ENCODE results near the gene FUT3. TPM values are rescaled to one million over a fixed set of nuclear protein-coding genes. Genes with fewer than 3 reads are reported as not detected.

Gene FUT3
- polyA plus RNA-seq, 3 donors = not detected

DNA sequence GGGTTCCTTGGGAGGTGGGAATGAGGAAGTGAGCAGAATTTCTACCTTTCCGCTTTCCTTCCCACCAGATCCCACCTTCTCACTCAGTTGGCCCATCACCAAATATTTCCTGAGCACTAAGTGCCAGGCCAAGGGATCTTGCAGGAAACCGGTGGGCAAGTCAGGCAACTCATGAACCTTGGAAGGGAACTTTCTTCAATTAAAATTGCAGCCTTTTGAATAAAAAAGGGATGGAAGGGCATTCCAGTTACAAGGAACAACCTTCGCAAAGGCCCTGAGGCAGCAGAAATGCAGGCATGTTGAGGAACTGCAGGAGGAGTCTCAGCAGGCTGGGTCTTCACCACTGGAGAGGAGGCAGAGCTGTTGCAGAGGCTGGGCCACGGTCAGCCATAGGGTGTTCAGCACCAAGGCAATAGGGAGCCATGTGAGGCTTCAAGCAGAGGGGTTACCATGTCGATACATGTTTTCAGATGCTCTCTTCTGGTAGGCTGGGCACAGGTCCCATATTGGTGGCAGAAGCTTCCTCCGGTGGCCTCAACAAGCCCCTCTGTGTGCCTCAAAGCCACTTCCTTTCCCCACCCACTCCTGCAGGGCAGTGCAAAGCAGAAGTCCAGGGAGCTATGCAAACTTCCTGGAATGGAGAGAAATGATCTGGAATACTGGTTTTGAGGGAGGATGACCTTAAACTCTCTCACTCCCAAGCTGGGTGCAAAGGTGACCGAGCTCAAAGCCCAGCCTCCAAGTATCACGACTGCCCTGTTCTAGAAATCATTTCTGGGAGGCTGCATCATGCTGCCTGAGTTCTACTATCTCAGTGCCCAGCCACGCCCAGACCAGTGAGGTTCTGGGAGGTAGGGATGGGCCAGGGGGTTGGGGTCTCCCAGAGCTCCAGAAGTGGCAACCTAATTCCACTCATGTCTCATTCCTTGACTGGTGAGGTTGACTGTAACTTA, 11.9 kb downstream of the FUT3 start, which contains the start of gene FUT6:
TSS of gene FUT6 (minus strand) at position 638 of the 953 bp plus-strand sequence. CDS start 7,135 bp downstream, outside the sequence.
- Mint-ChIP-seq H3K27me3 (ENCODE audit: low read depth in 3 of 3) (peaks cover 2 to 10% (median 10%) of the 10 kb centered on the region in 3 donors), H3K4me3 (peak within 1 kb of the TSS in 1 of 2 donors; percentile 26), H3K9me3 (no peaks in the 10 kb centered on the region), H3K4me1 (peaks cover 16% of the 10 kb centered on the region), H3K27ac (peak within 1 kb of the TSS in 2 of 7 donors; percentile 38 to 80), H3K36me3 (no peaks in the 10 kb centered on the region)
- intact Hi-C loops (cut with micrococcal nuclease) = no loop called here
- H3K36me3 ChIP-seq (replicated peaks in 1 of 2; ENCODE audit: control insufficient read depth in 1 of 2, insufficient read depth in 2 of 2, low read length in 2 of 2) = no peaks in the 10 kb centered on the region
- H2AFZ ChIP-seq (ENCODE audit: insufficient read depth, low read depth, low read length, poor library complexity, severe bottlenecking) = peak within 1 kb of the TSS; percentile 46
- TF ChIP-seq, protein P1, sequence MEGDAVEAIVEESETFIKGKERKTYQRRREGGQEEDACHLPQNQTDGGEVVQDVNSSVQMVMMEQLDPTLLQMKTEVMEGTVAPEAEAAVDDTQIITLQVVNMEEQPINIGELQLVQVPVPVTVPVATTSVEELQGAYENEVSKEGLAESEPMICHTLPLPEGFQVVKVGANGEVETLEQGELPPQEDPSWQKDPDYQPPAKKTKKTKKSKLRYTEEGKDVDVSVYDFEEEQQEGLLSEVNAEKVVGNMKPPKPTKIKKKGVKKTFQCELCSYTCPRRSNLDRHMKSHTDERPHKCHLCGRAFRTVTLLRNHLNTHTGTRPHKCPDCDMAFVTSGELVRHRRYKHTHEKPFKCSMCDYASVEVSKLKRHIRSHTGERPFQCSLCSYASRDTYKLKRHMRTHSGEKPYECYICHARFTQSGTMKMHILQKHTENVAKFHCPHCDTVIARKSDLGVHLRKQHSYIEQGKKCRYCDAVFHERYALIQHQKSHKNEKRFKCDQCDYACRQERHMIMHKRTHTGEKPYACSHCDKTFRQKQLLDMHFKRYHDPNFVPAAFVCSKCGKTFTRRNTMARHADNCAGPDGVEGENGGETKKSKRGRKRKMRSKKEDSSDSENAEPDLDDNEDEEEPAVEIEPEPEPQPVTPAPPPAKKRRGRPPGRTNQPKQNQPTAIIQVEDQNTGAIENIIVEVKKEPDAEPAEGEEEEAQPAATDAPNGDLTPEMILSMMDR (IDR thresholded peaks at IDR 0.05) = no peak
- H3K9me3 ChIP-seq (replicated peaks in 1 of 2; ENCODE audit: control insufficient read depth in 1 of 2, insufficient read depth in 1 of 2, low read length in 2 of 2) = no peaks in the 10 kb centered on the region
- H3K27ac ChIP-seq (ENCODE audit: low read depth in 1 of 2, low read length in 2 of 2) = no peak within 1 kb of the TSS
- no peak within 1 kb of the TSS for H3K4me2 ChIP-seq (replicated peaks; ENCODE audit: extremely low read depth, low read length, poor library complexity, severe bottlenecking)
- no peaks in the 10 kb centered on the region for H3K79me2 ChIP-seq (ENCODE audit: insufficient read depth, low read length)
- no peak within 1 kb of the TSS for H3K4me3 ChIP-seq (replicated peaks in 1 of 3; ENCODE audit: low read depth in 2 of 3, low read length in 3 of 3)
- H4K20me1 ChIP-seq (ENCODE audit: insufficient read depth, low read length) = no peaks in the 10 kb centered on the region
- peaks cover 7 to 10% of the 10 kb centered on the region in 2 donors for H3K4me1 ChIP-seq (ENCODE audit: control insufficient read depth in 1 of 2, insufficient read depth in 2 of 2, low read length in 2 of 2)
- DNase-seq = no peak
- WGBS (ENCODE audit: insufficient coverage) = 71% methylated on average over 4 of the region's 9 CpGs
- no peak within 1 kb of the TSS for H3K9ac ChIP-seq (ENCODE audit: insufficient read depth, low read length, poor library complexity, severe bottlenecking)
- peaks cover 0 to 6% of the 10 kb centered on the region in 2 donors for H3K27me3 ChIP-seq (ENCODE audit: control insufficient read depth in 2 of 2, insufficient read depth in 2 of 2, low read length in 2 of 2)

DNA sequence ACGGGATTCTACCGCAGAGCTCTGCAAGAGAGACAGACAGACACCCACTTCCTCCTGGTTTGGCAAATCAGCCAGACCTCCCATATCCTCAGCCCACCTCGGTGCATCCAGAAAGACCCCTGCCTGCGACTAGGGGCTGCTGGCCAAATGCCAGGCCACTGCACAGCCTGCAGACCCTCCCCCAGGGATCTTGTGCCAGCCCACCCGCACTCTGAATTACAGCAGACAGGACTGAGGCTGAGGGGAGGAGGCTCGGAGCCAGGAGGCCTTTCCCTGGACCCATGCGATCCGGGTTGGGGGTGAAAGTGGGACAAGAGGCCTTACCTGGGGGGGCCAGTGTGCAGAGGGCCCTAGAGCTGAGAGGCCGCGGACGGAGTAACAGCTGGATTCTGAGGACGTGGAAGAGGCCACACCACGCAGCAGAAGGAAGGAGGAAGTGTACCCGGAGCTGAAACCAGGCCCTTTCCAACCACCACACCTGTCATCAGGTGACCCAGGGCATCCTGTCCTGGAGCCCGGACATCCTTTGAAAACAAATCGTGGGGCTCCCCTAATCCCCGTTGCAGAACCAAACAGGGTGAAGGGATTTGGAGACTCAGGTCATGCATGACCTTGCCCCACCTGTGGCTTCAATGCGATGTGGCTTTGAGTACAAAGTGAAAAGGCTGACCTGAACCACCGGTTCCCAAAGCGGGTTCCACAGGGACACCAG, 12.7 kb downstream of the FUT3 start:
- Histone ChIP-seq H3K4me1 (ENCODE audit: control insufficient read depth in 1 of 2, insufficient read depth in 2 of 2, low read length in 2 of 2) (peaks cover 7 to 10% of the 10 kb centered on the region in 2 donors), H3K9me3 (replicated peaks in 1 of 2; ENCODE audit: control insufficient read depth in 1 of 2, insufficient read depth in 1 of 2, low read length in 2 of 2) (no peaks in the 10 kb centered on the region), H3K36me3 (replicated peaks in 1 of 2; ENCODE audit: control insufficient read depth in 1 of 2, insufficient read depth in 2 of 2, low read length in 2 of 2) (no peaks in the 10 kb centered on the region), H3K27ac (ENCODE audit: low read depth in 1 of 2, low read length in 2 of 2) (no peak overlapping the region), H3K79me2 (ENCODE audit: insufficient read depth, low read length) (no peaks in the 10 kb centered on the region), H4K20me1 (ENCODE audit: insufficient read depth, low read length) (no peaks in the 10 kb centered on the region), H3K9ac (ENCODE audit: insufficient read depth, low read length, poor library complexity, severe bottlenecking) (no peak overlapping the region), H3K4me3 (replicated peaks in 1 of 3; ENCODE audit: low read depth in 2 of 3, low read length in 3 of 3) (no peak overlapping the region), H2AFZ (ENCODE audit: insufficient read depth, low read depth, low read length, poor library complexity, severe bottlenecking) (peak overlapping the region; percentile 46), H3K4me2 (replicated peaks; ENCODE audit: extremely low read depth, low read length, poor library complexity, severe bottlenecking) (no peak overlapping the region), H3K27me3 (ENCODE audit: control insufficient read depth in 2 of 2, insufficient read depth in 2 of 2, low read length in 2 of 2) (peaks cover 0 to 6% of the 10 kb centered on the region in 2 donors)
- H3K4me3 Mint-ChIP-seq = peak overlapping the region in 1 of 2 donors; percentile 26
- 21% methylated on average over 12 of the region's 20 CpGs for WGBS (ENCODE audit: insufficient coverage)
- no peak overlapping the region for H3K27ac Mint-ChIP-seq
- TF ChIP-seq, protein P1 (IDR thresholded peaks at IDR 0.05) = no peak
- H3K36me3 Mint-ChIP-seq = no peaks in the 10 kb centered on the region
- intact Hi-C loops (cut with micrococcal nuclease) = no loop called here
- H3K9me3 Mint-ChIP-seq = no peaks in the 10 kb centered on the region
- DNase-seq = no peak
- peaks cover 16% of the 10 kb centered on the region for H3K4me1 Mint-ChIP-seq
- peaks cover 2 to 12% (median 10%) of the 10 kb centered on the region in 3 donors for H3K27me3 Mint-ChIP-seq (ENCODE audit: low read depth in 3 of 3)
